ENCODE data around the gene FNDC11. TPM values are rescaled to one million over a fixed set of nuclear protein-coding genes. Genes with fewer than 3 reads are reported as not detected.

FNDC11 gene
- polyA plus RNA-seq, 2 of the 4 experiments (the other 2 are of a cell fraction): 0.14 to 0.18 TPM

- TF ChIP-seq, protein P1, sequence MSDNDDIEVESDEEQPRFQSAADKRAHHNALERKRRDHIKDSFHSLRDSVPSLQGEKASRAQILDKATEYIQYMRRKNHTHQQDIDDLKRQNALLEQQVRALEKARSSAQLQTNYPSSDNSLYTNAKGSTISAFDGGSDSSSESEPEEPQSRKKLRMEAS (IDR thresholded peaks at IDR 0.05): no peak
- TF ChIP-seq RCOR1 (IDR thresholded peaks at IDR 0.05; ENCODE audit: low read depth, low read length): no peak
- TF ChIP-seq, protein P2, sequence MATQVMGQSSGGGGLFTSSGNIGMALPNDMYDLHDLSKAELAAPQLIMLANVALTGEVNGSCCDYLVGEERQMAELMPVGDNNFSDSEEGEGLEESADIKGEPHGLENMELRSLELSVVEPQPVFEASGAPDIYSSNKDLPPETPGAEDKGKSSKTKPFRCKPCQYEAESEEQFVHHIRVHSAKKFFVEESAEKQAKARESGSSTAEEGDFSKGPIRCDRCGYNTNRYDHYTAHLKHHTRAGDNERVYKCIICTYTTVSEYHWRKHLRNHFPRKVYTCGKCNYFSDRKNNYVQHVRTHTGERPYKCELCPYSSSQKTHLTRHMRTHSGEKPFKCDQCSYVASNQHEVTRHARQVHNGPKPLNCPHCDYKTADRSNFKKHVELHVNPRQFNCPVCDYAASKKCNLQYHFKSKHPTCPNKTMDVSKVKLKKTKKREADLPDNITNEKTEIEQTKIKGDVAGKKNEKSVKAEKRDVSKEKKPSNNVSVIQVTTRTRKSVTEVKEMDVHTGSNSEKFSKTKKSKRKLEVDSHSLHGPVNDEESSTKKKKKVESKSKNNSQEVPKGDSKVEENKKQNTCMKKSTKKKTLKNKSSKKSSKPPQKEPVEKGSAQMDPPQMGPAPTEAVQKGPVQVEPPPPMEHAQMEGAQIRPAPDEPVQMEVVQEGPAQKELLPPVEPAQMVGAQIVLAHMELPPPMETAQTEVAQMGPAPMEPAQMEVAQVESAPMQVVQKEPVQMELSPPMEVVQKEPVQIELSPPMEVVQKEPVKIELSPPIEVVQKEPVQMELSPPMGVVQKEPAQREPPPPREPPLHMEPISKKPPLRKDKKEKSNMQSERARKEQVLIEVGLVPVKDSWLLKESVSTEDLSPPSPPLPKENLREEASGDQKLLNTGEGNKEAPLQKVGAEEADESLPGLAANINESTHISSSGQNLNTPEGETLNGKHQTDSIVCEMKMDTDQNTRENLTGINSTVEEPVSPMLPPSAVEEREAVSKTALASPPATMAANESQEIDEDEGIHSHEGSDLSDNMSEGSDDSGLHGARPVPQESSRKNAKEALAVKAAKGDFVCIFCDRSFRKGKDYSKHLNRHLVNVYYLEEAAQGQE (IDR thresholded peaks at IDR 0.05): no peak
- no peak for TF ChIP-seq CTCF (IDR thresholded peaks at IDR 0.05)
- TF ChIP-seq ZC3H11A (IDR thresholded peaks at IDR 0.05): no peak
- TF ChIP-seq ZSCAN20 (CRISPR knock-in tag; IDR thresholded peaks at IDR 0.05): no peak
- no peak for TF ChIP-seq JUN (IDR thresholded peaks at IDR 0.05)
- no peak for TF ChIP-seq POLR2A (IDR thresholded peaks at IDR 0.05; ENCODE audit: low read length)
- Histone ChIP-seq H3K9me3 (no peaks in the 10 kb centered on the region), H3K4me1 (peaks cover 15% of the 10 kb centered on the region; the same call in 2 of the 3 replicates), H3K27ac (no peak overlapping the region), H3K4me3 (no peak overlapping the region), H3K4me2 (no peak overlapping the region)
- 67% methylated on average over 22 of the region's 26 CpGs for WGBS (ENCODE audit: missing lambda C conversion rate)
- DNase-seq (ENCODE audit: low read depth in 1 of 2, low spot score in 1 of 2) (no peak), ATAC-seq (no peak), FAIRE-seq (no peak)
- POLR2A ChIA-PET: no interaction called here
- CTCF ChIA-PET: interaction anchor here (1.3 to 1.7 kb wide), 2 partner anchors 41 to 395 kb away, joined by 5 read pairs; partner anchors contain the start of gene PTK6
Measured at GRCh38 chr20:63578224-63579016, 24.5 kb downstream of the FNDC11 start.

- CTCF ChIA-PET: interaction anchor here (0.9 to 1.3 kb wide), 2 partner anchors 395 to 542 kb away, joined by 3 to 5 read pairs; no protein-coding TSS in a partner anchor
- FAIRE-seq (no peak), DNase-seq (ENCODE audit: low read depth in 1 of 2, low spot score in 1 of 2) (no peak), ATAC-seq (no peak)
- POLR2A ChIA-PET: no interaction called here
- 63% methylated on average over 19 of the region's 19 CpGs for WGBS (ENCODE audit: missing lambda C conversion rate)
- Histone ChIP-seq H3K9me3 (no peaks in the 10 kb centered on the region), H3K4me2 (no peak overlapping the region), H3K4me3 (no peak overlapping the region), H3K4me1 (peaks cover 14% of the 10 kb centered on the region; the same call in 2 of the 3 replicates), H3K27ac (no peak overlapping the region)
- no peak for TF ChIP-seq KDM1A (IDR thresholded peaks at IDR 0.05; ENCODE audit: low read depth)
- no peak for TF ChIP-seq FOSL2 (IDR thresholded peaks at IDR 0.05)
- TF ChIP-seq FOSL2 (CRISPR knock-in tag; IDR thresholded peaks at IDR 0.05): no peak
- TF ChIP-seq, protein P2 (IDR thresholded peaks at IDR 0.05): no peak
Measured at GRCh38 chr20:63579017-63579694, 25.2 kb downstream of the FNDC11 start.
